ENCODE measurements around the gene CROCC2.

- TF ChIP-seq CTCF (IDR thresholded peaks at IDR 0.05; ENCODE audit: borderline replicate concordance, extremely low read depth, low read length, poor library complexity, severe bottlenecking) (no peak), EZH2 (IDR thresholded peaks at IDR 0.05; ENCODE audit: borderline replicate concordance, low read depth, low read length, severe bottlenecking) (no peak)
These were observed 45.0 kb downstream of the CROCC2 start for GRCh38 chr2:240951045-240951594.

Measured in DND-41 (cell line).